K562 (cell line): ENCODE data around the gene IGFBP4. TPM values are rescaled to one million over a fixed set of nuclear protein-coding genes. Genes with fewer than 3 reads are reported as not detected.

Experiments
- CEBPB ChIP-seq: fragments of 450-650 bp; IDR thresholded peaks from 2 replicates; pipeline ENCODE4 v1.6.1; 2016; ENCODE audit warnings: missing genetic modification characterization, missing compliant biosample characterization
- CHD2 ChIP-seq: IDR thresholded peaks from 2 replicates; pipeline ENCODE4 v1.6.1; 2011; ENCODE audit warnings: low read depth, low read length
- CTBP1 ChIP-seq: fragments of 450-650 bp; IDR thresholded peaks from 2 replicates; pipeline ENCODE4 v1.6.1; 2016; ENCODE audit warnings: borderline replicate concordance
- E2F4 ChIP-seq: sonication (generic); formaldehyde crosslinking; IDR thresholded peaks from 2 replicates; pipeline ENCODE4 v1.8.0; 2022; ENCODE audit warnings: mild to moderate bottlenecking, low read depth, missing genetic modification reagents
- FOXP1 ChIP-seq: sonication (generic); formaldehyde crosslinking; IDR thresholded peaks from 2 replicates; pipeline ENCODE4 v1.8.0; 2022; ENCODE audit warnings: mild to moderate bottlenecking, missing genetic modification reagents
- JUNB ChIP-seq: fragments of 450-650 bp; formaldehyde crosslinking; conservative IDR thresholded peaks from 2 replicates; pipeline ENCODE4 v1.4.0; 2020; ENCODE audit warnings: mild to moderate bottlenecking
- MCM3 ChIP-seq: fragments of 450-650 bp; IDR thresholded peaks from 2 replicates; pipeline ENCODE4 v1.6.1; 2016
- NELFE ChIP-seq: IDR thresholded peaks from 2 replicates; pipeline ENCODE4 v1.6.1; 2011; ENCODE audit warnings: mild to moderate bottlenecking; ENCODE audit not compliant: insufficient read depth, insufficient read length
- SMARCE1 ChIP-seq: fragments of 450-650 bp; IDR thresholded peaks from 2 replicates; pipeline ENCODE4 v1.7.1; 2016; ENCODE audit warnings: mild to moderate bottlenecking
- SREBF1 ChIP-seq: fragments of 150-350 bp; IDR thresholded peaks from 2 replicates; pipeline ENCODE4 v1.6.1; 2014; ENCODE audit warnings: antibody characterized with exemption, low read depth, low read length, borderline replicate concordance
- TAF7 ChIP-seq: fragments of 450-650 bp; IDR thresholded peaks from 2 replicates; pipeline ENCODE4 v1.6.1; 2016; ENCODE audit warnings: missing genetic modification characterization, missing compliant biosample characterization
- THRAP3 ChIP-seq: fragments of 450-650 bp; IDR thresholded peaks from 2 replicates; pipeline ENCODE4 v1.6.1; 2016; ENCODE audit warnings: mild to moderate bottlenecking, inconsistent platforms, borderline replicate concordance
- TSC22D4 ChIP-seq: fragments of 450-650 bp; IDR thresholded peaks from 2 replicates; pipeline ENCODE4 v1.6.1; 2016; ENCODE audit warnings: missing genetic modification characterization, missing biosample characterization, control low read depth
- ZBED1 ChIP-seq: IDR thresholded peaks from 2 replicates; pipeline ENCODE4 v1.6.1; 2014
- ZBTB26 ChIP-seq: fragments of 450-650 bp; formaldehyde crosslinking; IDR thresholded peaks from 2 replicates; pipeline ENCODE4 v1.4.0; 2022; ENCODE audit warnings: missing genetic modification characterization
- ZBTB43 ChIP-seq: sonication (generic); formaldehyde crosslinking; IDR thresholded peaks from 2 replicates; pipeline ENCODE4 v1.8.0; 2023; ENCODE audit warnings: mild to moderate bottlenecking, missing genetic modification reagents
- ZNF589 ChIP-seq: fragments of 200-800 bp; sonication (Bioruptor generic); IDR thresholded peaks from 2 replicates; pipeline ENCODE4 v1.6.1; 2016; ENCODE audit warnings: low read depth, missing genetic modification characterization, missing compliant biosample characterization
- polyA plus RNA-seq, 8 experiments: library from polyadenylated mRNA; depleted of rRNA in 4 of 8; stranded (reverse) in 5 of 8; unstranded in 3 of 8; fragments of >200 nt; fragmentation: Nextera tagmentation in 2 of 8; fragmentation: Illumina TruSeq in 1 of 8; extraction: Ambion mirVana in 2 of 8; extraction: Trizol in 1 of 8; gene quantifications; 2 replicates each; pipeline versions ENCODE4 v1.2.1 to v1.2.3, GENCODE V29; 2011 to 2014; ENCODE audit warnings: inconsistent platforms in 1 of 8, missing spikeins in 1 of 8
- total RNA-seq, 7 experiments: library from RNA; depleted of rRNA in 6 of 7; stranded (reverse); fragments of >200 nt in 6 of 7; fragmentation: Illumina TruSeq in 2 of 7; extraction: Trizol in 2 of 7; gene quantifications; 2 replicates each; pipeline versions ENCODE4 v1.2.1 to v1.2.3, GENCODE V29; 2011 to 2021; ENCODE audit warnings: low replicate concordance in 1 of 7
- TF ChIP-seq, protein P1 (sequence below): sonication (generic); formaldehyde crosslinking; IDR thresholded peaks from 2 replicates; pipeline ENCODE4 v1.8.1; 2023; ENCODE audit warnings: mild to moderate bottlenecking, missing genetic modification reagents
- TF ChIP-seq, protein P2 (sequence below), 3 experiments: fragments of 200-800 bp in 1 of 3; fragments of 250-450 bp in 1 of 3; fragments of 450-650 bp in 1 of 3; sonication (Bioruptor Pico) in 1 of 3; sonication (Bioruptor generic) in 1 of 3; formaldehyde crosslinking in 1 of 3; IDR thresholded peaks; 2 replicates each; pipeline versions ENCODE4 v1.6.1 to v1.8.0; 2016 to 2022; ENCODE audit warnings: mild to moderate bottlenecking in 2 of 3, missing genetic modification characterization in 2 of 3, missing compliant biosample characterization in 1 of 3, moderate library complexity in 1 of 3

Gene IGFBP4
- total and polyA plus RNA-seq, 9 of the 15 experiments (the other 6 are each of a cell fraction or from before 2014, with no cell fraction given) = 8.8 to 99.8 (median 18.6) TPM

DNA sequence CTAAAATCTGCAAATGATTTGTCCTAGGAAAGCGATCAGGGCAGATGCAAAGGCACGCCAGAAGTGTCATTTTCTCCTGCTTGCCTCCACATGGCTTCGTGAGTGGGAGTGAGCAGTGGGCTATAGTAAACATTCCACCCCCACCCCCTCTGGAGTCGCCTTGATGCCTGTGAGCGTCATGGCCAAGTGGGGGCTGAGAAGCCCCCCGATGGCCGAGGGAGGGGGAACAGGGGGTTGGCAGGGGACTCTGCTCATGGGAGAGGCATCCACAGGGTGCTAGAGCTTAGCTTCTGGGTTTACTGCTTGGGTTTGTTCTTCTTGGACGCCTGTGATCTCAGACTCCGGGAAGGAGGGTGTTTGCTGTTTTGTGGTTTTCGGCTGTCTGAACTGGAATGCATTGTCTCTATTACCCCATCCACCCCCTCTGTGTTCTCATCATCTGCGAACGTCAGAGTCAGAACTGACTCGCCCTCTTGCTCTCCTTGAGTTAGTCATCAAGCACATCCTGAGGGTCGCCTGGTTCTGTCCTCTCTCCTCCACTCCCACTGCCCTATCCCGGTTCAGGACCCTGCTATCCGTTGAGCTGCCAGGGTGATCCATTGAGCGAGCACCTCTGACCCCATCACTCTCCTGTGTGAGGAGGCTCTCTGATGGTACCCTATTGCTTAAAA, 42.7 kb downstream of the IGFBP4 start (continued):
- TF ChIP-seq CTBP1 (peak; percentile 48; the same call in 1 of the 2 replicates), E2F4 (no peak), SREBF1 (no peak), THRAP3 (no peak), ZBED1 (no peak), ZBTB26 (no peak), TSC22D4 (tag) (no peak), CHD2 (no peak), TAF7 (no peak), ZNF589 (CRISPR knock-in tag) (no peak), MCM3 (no peak), FOXP1 (CRISPR knock-in tag) (no peak), JUNB (CRISPR knock-in tag) (no peak), SMARCE1 (peak; percentile 41; the same call in 1 of the 2 replicates), ZBTB43 (CRISPR knock-in tag) (no peak), CEBPB (tag) (no peak), NELFE (no peak)
- TF ChIP-seq, protein P1, sequence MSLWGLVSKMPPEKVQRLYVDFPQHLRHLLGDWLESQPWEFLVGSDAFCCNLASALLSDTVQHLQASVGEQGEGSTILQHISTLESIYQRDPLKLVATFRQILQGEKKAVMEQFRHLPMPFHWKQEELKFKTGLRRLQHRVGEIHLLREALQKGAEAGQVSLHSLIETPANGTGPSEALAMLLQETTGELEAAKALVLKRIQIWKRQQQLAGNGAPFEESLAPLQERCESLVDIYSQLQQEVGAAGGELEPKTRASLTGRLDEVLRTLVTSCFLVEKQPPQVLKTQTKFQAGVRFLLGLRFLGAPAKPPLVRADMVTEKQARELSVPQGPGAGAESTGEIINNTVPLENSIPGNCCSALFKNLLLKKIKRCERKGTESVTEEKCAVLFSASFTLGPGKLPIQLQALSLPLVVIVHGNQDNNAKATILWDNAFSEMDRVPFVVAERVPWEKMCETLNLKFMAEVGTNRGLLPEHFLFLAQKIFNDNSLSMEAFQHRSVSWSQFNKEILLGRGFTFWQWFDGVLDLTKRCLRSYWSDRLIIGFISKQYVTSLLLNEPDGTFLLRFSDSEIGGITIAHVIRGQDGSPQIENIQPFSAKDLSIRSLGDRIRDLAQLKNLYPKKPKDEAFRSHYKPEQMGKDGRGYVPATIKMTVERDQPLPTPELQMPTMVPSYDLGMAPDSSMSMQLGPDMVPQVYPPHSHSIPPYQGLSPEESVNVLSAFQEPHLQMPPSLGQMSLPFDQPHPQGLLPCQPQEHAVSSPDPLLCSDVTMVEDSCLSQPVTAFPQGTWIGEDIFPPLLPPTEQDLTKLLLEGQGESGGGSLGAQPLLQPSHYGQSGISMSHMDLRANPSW (CRISPR knock-in tag) = no peak
- TF ChIP-seq, protein P2, sequence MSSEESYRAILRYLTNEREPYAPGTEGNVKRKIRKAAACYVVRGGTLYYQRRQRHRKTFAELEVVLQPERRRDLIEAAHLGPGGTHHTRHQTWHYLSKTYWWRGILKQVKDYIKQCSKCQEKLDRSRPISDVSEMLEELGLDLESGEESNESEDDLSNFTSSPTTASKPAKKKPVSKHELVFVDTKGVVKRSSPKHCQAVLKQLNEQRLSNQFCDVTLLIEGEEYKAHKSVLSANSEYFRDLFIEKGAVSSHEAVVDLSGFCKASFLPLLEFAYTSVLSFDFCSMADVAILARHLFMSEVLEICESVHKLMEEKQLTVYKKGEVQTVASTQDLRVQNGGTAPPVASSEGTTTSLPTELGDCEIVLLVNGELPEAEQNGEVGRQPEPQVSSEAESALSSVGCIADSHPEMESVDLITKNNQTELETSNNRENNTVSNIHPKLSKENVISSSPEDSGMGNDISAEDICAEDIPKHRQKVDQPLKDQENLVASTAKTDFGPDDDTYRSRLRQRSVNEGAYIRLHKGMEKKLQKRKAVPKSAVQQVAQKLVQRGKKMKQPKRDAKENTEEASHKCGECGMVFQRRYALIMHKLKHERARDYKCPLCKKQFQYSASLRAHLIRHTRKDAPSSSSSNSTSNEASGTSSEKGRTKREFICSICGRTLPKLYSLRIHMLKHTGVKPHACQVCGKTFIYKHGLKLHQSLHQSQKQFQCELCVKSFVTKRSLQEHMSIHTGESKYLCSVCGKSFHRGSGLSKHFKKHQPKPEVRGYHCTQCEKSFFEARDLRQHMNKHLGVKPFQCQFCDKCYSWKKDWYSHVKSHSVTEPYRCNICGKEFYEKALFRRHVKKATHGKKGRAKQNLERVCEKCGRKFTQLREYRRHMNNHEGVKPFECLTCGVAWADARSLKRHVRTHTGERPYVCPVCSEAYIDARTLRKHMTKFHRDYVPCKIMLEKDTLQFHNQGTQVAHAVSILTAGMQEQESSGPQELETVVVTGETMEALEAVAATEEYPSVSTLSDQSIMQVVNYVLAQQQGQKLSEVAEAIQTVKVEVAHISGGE (CRISPR knock-in tag; IDR thresholded peaks at IDR 0.05) = no peak
